ENCODE data around the gene HBG2.
"Not testable (repeated sequence)": the region's sequence is repeated elsewhere in the genome, so short reads cannot be mapped to it uniquely, and the experiment has no call there.

Gene HBG2

DNA sequence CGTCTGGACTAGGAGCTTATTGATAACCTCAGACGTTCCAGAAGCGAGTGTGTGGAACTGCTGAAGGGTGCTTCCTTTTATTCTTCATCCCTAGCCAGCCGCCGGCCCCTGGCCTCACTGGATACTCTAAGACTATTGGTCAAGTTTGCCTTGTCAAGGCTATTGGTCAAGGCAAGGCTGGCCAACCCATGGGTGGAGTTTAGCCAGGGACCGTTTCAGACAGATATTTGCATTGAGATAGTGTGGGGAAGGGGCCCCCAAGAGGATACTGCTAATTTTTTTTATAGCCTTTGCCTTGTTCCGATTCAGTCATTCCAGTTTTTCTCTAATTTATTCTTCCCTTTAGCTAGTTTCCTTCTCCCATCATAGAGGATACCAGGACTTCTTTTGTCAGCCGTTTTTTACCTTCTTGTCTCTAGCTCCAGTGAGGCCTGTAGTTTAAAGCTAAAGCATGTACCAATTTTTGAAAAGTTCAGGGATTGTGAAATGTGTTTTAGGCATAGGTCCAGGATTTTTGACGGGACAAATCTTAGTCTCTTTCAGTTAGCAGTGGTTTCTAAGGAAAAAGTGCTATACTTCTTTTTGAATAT lies 4.7 kb downstream of the HBG2 start, which contains the start of gene HBG1:
Gene HBG1 (minus strand): TSS at position 51 of the 590 bp plus-strand sequence. CDS start 53 bp downstream, outside the sequence.
- not testable (repeated sequence) for DNase-seq (ENCODE audit: low read depth)

DNA sequence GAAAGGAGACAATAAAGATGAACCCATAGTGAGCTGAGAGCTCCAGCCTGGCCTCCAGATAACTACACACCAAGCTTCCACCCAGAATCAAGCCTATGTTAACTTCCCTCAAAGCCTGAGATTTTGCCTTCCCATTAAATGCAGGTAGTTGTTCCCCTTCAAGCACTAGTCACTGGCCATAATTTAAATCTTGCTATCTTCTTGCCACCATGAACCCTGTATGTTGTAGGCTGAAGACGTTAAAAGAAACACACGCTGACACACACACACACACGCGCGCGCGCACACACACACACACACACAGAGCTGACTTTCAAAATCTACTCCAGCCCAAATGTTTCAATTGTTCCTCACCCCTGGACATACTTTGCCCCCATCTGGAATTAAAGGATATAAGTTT lies 6.1 kb downstream of the HBG2 start:
- not testable (repeated sequence) for DNase-seq (ENCODE audit: low read depth)

DNA sequence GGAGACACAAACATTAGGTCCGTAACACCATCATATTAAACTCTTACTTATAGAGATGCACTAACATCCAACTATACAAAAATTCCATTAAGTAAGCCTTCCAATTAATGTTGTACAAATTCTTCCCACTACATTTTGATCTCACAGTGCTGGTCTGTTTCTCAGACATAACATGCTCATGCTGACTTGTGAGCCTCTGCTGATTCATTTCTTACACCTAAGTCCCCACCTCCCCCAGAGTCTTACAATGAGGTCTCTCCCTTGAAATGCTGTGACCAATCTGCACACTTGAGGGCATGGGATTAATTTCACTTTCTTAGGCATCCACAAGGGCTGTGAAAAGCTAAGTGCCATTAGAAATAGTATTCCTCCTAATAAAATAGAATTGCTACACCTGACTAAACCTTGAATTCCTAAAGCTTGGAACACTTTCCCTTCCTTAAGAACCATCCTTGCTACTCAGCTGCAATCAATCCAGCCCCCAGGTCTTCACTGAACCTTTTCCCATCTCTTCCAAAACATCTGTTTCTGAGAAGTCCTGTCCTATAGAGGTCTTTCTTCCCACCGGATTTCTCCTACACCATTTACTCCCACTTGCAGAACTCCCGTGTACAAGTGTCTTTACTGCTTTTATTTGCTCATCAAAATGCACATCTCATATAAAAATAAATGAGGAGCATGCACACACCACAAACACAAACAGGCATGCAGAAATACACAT lies 6.9 kb downstream of the HBG2 start:
- DNase-seq (ENCODE audit: low read depth): no peak

DNA sequence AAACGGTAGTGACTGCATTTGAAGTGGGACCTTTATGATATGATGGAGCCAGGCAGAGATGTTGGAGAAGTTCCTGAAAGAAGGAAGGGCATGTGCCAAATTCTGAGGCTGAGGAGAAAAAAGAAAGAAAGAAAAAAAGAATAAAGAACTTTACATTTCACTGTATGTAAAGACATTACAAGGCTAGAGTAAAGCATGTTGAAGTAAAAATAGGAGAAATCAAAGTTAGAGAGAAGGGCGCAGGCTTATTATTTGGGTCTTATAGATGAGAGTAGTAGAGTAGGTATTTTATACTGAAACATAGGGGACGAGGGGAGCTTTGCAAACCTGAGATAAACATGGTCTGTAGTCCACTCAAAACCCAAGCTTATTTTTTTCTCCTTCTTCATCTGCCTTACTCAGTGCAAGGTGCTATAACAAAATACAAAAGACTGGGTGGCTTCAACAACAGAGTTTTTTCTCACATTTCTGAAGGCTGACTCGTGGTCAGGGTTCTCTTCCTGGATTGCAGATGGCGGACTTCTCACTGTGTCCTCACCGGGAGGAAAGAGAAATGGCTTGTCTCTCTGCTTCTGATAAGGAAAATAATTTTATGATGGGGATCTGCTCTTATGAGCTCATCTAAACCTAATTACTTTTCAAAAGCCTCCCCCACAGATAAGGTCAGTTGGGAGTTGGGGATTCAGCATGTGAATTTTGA lies 7.7 kb downstream of the HBG2 start:
- DNase-seq (ENCODE audit: low read depth): no peak

DNA sequence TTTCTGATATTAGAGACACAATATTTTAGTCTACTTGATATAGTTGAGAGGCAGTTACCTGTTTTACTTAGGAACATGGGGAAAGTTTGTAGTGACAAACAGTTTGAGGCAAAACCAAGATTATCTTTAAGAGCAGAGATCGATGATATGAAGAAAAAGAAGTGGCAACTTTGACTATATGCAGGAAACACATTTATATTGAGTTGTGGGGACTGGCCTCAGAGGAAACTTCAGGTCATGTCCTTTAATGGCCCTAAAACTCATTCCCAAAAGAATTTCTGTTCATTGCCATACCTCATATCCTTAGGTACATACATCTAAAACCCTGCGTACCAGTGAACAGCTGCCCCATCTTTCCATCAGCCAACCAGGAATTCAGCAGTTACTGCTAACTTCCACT lies 9.4 kb downstream of the HBG2 start:
- no peak for DNase-seq (ENCODE audit: low read depth)

DNA sequence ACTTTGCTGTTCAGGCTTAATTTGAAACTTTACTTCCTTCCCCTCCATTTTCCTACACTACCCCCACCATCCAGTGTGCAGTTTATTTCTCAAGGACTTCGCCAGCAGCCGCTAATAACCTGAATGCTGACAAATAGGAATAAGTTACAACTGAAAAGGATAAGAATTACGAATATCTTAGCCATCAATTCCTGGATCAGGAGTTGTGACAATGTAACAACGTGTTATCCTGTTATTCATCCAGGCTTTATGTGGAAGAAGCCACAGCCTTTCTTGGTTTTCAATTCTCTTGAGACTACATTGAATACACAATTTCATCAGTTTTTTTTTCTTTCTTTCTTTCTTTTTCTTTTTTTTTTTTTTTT lies 10.8 kb downstream of the HBG2 start:
- DNase-seq (ENCODE audit: low read depth): no peak

DNA sequence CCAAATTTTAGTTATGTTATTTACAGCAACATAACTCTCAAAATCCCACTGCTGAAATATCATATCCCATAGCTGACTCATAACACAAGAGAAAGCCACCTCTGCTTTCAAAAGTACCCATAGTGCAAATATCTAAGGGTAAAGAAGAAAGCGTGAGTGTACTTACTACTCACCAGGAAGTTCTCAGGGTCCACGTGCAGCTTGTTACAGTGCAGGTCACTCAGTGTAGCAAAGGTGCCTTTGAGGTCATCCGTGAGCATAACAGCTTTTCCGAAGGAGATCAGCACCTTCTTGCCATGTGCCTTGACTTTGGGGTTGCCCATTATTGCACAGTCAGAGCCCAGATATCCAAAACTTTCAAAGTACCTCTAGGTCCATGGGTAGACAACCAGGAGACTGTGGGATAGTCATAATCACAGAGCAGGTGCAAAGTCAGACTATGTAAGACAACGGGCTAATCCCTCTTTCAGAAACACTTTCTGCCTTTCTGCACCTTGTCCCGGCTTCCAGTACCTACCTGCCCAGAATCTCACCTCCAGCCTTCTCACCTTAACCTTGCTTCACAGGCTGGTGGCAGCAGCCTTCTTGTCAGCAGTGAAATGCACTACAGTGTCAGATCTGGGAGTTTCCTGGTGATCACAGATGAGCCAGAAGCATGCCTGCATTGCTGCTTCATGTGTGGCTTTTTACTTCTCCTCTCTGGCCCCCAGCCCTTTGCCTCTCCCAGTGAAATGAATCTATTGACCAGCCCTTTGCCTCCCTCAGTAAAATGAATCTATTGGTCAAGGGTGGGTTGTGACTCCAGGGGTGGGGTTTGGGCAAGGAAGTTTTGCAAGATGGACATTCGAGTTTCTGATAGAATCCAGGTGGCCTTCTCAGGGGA lies 11.4 kb downstream of the HBG2 start:
- no peak for DNase-seq (ENCODE audit: low read depth)

DNA sequence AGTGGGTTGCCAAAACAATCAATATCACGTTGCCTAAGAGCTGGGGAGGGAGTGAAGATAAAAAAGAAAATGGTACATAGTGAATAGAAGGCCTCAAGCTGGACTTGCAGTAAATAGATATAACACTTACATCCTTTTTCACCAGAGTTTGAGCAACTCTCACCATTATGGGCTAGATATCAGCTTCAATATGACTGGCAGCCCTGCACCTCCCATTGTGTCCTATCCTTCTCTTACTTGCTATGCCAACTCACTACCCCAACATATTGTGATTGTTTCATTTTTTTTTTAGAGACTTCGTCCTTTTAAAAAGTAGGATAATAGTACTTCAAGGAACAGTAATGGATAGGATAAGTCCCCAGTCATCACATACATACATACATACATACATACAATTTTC lies 12.4 kb downstream of the HBG2 start:
- DNase-seq (ENCODE audit: low read depth): no peak

DNA sequence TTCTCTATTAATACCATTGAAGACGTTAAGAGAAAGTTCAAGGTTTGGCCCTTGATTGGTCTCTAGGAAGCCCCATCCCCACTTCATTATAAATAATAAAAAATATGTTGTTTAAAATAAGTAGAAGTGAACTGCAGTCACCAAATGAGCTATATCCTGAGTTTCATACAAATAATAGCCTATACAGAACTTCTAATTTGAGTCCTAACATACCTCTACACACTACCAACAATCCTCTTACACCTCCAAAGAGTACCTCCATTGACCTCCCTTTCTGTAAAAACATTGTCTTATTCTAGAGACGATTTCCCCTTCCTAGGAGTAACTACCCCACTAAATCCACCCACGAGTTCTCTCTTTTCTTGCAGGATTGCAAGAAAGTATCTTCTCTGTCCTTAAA lies 13.1 kb downstream of the HBG2 start:
- DNase-seq (ENCODE audit: low read depth): no peak

DNA sequence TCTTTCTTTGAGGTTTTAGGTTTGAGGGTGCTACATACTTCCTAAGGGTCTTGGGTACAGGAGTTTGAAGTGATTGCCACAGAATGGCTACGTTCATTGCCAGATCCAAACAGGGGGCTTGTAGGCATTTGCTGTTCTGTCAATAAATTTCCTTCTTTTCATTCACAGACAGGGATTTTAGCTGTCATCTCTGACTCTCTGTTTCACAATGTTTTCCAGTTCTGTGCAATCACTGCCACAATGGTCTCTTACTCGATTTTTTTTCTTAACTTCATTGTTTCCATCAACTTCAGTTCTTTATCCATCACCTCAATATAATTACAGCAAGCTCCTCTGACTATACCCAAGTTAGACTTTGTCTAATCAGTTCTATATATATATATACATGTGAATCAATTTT lies 14.1 kb downstream of the HBG2 start:
- no peak for DNase-seq (ENCODE audit: low read depth)

DNA sequence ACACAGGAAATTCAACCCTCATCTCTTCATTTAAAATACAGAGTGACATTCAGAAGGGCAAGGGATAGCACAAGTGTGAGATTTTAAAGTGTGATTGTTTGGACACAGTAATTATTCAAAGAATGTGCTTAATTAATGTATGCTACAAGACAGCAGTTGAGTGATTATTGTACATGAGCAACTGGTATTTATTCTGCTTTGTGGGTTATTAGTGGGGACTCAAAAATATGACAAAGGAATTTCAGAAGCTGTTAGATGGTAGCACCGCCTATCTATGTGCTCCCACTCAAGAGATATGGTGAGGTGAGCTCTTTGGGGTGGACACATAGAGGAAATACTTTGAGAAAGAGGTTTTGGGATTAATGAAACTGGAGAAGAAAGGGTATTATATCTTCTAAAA lies 14.5 kb downstream of the HBG2 start:
- DNase-seq (ENCODE audit: low read depth): no peak

DNA sequence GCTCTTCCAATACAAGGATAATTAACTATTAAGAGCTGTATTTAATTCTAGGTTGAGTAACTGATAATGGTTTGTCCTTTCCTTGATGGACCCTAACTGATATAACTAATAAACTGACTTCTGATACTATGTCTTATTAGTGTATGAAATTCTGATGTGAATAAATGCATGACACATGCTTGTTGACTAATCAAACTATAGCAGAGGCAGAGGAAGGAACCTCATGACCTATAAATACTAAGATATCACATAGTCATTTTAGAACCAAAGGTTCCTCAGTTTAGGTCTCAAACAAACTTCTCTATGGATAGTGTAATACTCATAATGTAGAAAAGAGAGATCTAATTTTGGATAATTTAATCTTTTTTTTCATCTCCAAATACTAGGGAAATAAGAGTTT lies 15.5 kb downstream of the HBG2 start:
- DNase-seq (ENCODE audit: low read depth): no peak

DNA sequence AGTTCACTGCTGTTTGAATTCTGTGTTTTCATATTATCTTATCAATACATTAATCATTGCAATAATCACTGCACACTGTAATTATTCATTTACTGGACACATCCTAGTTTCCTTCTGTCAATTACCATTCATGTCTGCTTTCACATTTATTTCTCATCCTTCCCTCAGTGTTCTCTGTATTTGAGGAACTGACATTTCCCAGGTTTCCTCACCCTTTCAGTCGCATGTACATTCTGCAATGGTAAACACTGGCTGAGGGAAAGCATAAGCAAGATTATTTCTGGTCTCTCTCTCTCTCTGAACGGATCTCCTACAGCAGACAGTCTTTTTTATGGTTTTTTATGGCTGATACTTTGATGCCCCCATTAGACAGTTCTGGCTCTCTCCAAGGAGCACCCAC lies 16.1 kb downstream of the HBG2 start:
- DNase-seq (ENCODE audit: low read depth): no peak

DNA sequence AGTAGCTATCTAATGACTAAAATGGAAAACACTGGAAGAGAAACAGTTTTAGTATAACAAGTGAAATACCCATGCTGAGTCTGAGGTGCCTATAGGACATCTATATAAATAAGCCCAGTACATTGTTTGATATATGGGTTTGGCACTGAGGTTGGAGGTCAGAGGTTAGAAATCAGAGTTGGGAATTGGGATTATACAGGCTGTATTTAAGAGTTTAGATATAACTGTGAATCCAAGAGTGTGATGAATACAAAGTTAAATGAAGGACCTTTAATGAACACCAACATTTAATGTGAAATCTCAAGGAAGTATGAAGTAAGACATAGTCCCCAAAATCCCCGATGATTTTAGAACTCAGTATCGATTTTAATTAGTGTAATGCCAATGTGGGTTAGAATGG lies 17.2 kb downstream of the HBG2 start:
- no peak for DNase-seq (ENCODE audit: low read depth)

DNA sequence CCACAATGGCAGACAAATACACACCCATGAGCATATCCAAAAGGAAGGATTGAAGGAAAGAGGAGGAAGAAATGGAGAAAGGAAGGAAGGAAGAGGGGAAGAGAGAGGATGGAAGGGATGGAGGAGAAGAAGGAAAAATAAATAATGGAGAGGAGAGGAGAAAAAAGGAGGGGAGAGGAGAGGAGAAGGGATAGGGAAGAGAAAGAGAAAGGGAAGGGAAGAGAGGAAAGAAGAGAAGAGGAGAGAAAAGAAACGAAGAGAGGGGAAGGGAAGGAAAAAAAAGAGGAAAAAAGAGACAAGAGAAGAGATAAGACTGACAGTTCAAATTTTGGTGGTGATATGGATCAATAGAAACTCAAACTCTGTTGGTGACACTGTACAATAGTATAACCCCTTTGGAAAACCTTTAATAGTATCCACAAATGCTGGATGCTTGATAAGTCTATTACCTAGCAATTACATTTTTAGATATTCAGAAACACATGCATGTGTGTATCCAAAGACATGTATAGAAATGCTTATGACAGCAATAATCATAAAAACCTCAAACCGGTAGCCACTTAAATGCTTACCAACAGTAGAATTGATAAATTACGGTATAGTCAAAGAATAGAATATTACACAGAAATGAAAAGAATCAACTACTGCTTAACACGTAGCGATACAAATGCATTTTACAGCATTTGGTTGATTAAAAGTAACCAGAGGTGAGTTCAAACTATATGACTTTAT lies 19.1 kb downstream of the HBG2 start:
- DNase-seq (ENCODE audit: low read depth): no peak

DNA sequence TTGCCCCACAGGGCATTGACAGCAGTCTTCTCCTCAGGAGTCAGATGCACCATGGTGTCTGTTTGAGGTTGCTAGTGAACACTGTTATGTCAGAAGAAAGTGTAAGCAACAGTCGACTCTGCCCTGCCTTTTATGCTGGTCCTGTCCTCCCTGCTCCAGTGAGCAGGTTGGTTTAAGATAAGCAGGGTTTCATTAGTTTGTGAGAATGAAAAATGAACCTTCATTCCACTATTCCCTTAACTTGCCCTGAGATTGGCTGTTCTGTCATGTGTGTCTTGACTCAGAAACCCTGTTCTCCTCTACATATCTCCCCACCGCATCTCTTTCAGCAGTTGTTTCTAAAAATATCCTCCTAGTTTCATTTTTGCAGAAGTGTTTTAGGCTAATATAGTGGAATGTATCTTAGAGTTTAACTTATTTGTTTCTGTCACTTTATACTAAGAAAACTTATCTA lies 20.2 kb downstream of the HBG2 start, which contains the start of gene HBD:
Gene HBD (minus strand): TSS at position 103 of the 454 bp plus-strand sequence. CDS start 50 bp downstream, at position 53.
- no peak for DNase-seq (ENCODE audit: low read depth)

DNA sequence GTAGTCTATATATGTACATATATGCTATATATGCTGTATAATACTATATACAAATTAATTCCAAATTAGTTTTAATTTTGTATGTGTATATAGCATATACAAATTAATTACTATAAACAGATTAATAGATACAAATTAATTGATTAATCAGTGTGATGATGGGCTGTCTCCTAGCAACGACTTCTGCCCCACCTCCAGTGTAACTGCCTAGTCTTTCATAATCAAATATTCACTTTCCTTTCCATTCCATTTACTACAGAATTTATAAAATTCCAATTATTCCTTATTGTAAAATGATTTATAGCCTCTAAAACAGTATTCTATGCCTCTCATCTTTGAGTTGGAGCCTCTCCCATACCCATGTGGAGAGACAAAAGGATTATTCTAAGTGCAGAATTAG lies 21.3 kb downstream of the HBG2 start:
- no peak for DNase-seq (ENCODE audit: low read depth)

DNA sequence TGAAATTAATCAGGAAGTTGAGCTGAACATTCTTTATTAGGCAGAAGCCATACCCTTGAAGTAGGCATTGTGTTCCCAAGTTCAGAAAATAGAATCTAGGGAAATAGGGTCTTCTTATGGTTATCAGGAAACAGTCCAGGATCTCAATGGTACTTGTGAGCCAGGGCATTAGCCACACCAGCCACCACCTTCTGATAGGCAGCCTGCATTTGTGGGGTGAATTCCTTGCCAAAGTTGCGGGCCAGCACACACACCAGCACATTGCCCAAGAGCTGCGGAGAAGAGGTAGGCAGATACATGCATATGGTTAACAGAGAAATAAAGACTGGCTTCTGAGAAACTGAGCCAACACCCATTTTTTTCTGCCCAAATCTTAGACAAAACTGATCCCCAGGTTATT lies 21.8 kb downstream of the HBG2 start:
- no peak for DNase-seq (ENCODE audit: low read depth)

DNA sequence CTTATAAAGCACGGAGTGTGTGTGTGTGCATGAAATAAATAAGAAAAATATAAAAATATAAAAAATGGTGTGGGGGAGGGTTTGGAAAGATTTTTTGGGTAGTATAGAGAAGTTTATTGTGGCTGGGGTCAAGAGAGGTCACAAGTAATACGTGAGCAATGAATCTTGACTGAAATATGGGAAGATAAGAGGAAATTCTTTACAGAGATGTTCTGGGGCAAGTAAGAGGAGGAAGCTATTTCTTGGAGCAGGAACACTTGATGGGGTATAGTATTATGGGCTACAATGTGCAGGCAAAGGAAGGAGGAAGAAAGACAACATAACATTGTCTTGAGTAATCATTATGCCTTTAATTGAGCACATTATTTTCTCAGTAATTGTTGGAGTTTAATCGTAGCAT lies 22.4 kb downstream of the HBG2 start:
- DNase-seq (ENCODE audit: low read depth): no peak

DNA sequence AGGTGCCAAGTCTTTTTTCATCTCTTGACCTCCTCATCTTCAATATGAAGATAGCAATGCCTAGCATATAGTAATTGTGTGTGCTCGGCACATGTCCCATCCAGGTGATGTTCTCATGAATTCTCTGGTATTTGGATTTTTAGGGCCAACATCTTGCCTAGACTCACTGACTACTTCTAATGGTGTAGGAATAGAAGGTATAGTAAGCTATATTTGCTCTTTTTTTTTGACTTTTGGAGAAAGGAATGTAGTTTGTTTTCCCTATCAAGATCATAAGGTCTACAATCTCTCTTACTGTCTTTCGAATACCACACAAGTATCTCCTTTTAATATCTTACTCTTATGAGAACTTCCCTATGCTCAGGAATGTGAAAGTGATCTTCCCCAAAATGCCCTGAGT lies 23.5 kb downstream of the HBG2 start:
- DNase-seq (ENCODE audit: low read depth): no peak

DNA sequence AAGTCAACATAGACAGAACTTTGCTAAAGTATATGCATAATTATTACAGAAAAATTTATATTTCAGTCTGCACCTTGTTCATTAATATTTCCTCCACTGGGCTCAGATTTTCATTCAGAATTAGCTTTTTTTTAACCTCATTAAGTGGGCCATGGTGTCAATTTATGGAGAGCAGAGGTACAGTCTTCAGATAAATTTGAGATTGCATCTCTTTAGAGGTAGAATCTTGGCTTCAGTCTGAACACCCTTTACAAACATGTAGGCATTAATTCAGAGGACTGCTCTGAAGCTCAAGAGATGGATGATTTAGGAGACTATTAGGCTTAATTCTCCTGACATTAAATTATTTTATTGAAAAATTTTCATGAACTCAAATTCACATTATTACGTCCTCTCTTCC lies 24.3 kb downstream of the HBG2 start:
- no peak for DNase-seq (ENCODE audit: low read depth)

DNA sequence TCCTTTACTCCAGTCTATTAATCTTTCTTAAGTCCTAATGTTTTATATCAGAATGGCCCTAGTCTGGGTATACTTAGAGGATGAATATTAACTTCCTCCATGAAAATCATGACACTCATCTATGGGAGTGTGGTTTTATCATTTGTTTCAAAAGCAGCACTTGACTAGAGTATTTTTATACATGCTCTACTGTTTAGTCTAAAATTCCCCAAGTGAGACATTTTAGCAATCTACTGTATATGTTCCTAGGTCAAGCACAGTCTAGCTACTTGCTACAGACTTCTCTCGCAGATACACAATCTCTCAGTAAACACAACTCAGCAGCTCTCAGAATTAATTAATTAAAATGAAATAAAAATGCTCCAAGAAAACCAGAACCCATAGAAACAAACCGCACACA lies 24.8 kb downstream of the HBG2 start:
- no peak for DNase-seq (ENCODE audit: low read depth)

Data from activated T-helper 9 cell treated with anti-CD3 and anti-CD28 coated beads, Interleukin-2, amount 50 U/mL, for 16 hours (primary cell).